ENCODE measurements around the gene PPM1N.

- TF ChIP-seq, protein P1, sequence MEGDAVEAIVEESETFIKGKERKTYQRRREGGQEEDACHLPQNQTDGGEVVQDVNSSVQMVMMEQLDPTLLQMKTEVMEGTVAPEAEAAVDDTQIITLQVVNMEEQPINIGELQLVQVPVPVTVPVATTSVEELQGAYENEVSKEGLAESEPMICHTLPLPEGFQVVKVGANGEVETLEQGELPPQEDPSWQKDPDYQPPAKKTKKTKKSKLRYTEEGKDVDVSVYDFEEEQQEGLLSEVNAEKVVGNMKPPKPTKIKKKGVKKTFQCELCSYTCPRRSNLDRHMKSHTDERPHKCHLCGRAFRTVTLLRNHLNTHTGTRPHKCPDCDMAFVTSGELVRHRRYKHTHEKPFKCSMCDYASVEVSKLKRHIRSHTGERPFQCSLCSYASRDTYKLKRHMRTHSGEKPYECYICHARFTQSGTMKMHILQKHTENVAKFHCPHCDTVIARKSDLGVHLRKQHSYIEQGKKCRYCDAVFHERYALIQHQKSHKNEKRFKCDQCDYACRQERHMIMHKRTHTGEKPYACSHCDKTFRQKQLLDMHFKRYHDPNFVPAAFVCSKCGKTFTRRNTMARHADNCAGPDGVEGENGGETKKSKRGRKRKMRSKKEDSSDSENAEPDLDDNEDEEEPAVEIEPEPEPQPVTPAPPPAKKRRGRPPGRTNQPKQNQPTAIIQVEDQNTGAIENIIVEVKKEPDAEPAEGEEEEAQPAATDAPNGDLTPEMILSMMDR (conservative IDR thresholded peaks at IDR 0.05 in 1 of 2, IDR thresholded peaks at IDR 0.05 in 1 of 2; ENCODE audit: low read depth in 1 of 2, low read length in 2 of 2): no peak
- no peak for TF ChIP-seq EZH2 (IDR thresholded peaks at IDR 0.05; ENCODE audit: low read length, missing control alignments)
These were observed 42.3 kb upstream of the PPM1N start for GRCh38 chr19:45455707-45456499.
